ENCODE data around the gene TUSC2.

Gene TUSC2

GRCh38 chr3:50334339-50335075 is 6.5 kb upstream of the TUSC2 start:
- no peak for DNase-seq

GRCh38 chr3:50333744-50334328 is 5.8 kb upstream of the TUSC2 start:
- no peak for DNase-seq

GRCh38 chr3:50331364-50331907 is 3.4 kb upstream of the TUSC2 start:
- no peak for DNase-seq

GRCh38 chr3:50330330-50330729 is 2.3 kb upstream of the TUSC2 start:
- DNase-seq = no peak

- no peak for DNase-seq
Observed at GRCh38 chr3:50327129-50327528, 894 bp downstream of the TUSC2 start.

- no peak for DNase-seq
Observed at GRCh38 chr3:50326182-50326541, 1.9 kb downstream of the TUSC2 start.

GRCh38 chr3:50325497-50326181 is 2.4 kb downstream of the TUSC2 start:
- DNase-seq = no peak

GRCh38 chr3:50325113-50325480 is 2.9 kb downstream of the TUSC2 start:
- DNase-seq = no peak

- peak; percentile 53 for DNase-seq
Observed at GRCh38 chr3:50324351-50325112, 3.5 kb downstream of the TUSC2 start.

- DNase-seq = no peak
Observed at GRCh38 chr3:50323614-50324199, 4.3 kb downstream of the TUSC2 start.

GRCh38 chr3:50323092-50323600 is 4.9 kb downstream of the TUSC2 start:
- no peak for DNase-seq

GRCh38 chr3:50322386-50323091 is 5.5 kb downstream of the TUSC2 start, which contains the start of gene HYAL2:
HYAL2 (minus strand) TSS chr3:50322745; CDS start chr3:50320489, 2,256 bp downstream.
- DNase-seq = no peak

- DNase-seq = no peak
Observed at GRCh38 chr3:50322115-50322385, 6.0 kb downstream of the TUSC2 start.

GRCh38 chr3:50321336-50322114 is 6.5 kb downstream of the TUSC2 start:
- peak; percentile 81 for DNase-seq

- no peak for DNase-seq
Observed at GRCh38 chr3:50320853-50321335, 7.1 kb downstream of the TUSC2 start.

- DNase-seq = no peak
Observed at GRCh38 chr3:50319894-50320625, 8.0 kb downstream of the TUSC2 start.

GRCh38 chr3:50319181-50319893 is 8.7 kb downstream of the TUSC2 start:
- DNase-seq = no peak

GRCh38 chr3:50318615-50319014 is 9.4 kb downstream of the TUSC2 start:
- DNase-seq = peak; percentile 24

GRCh38 chr3:50318163-50318562 is 9.9 kb downstream of the TUSC2 start:
- no peak for DNase-seq

- DNase-seq = no peak
Observed at GRCh38 chr3:50317300-50317699, 10.7 kb downstream of the TUSC2 start.
